Measurements from ENCODE around the gene WDR83.
"Not testable (repeated sequence)": the region's sequence is repeated elsewhere in the genome, so short reads cannot be mapped to it uniquely, and the experiment has no call there.

The WDR83 gene, protein sequence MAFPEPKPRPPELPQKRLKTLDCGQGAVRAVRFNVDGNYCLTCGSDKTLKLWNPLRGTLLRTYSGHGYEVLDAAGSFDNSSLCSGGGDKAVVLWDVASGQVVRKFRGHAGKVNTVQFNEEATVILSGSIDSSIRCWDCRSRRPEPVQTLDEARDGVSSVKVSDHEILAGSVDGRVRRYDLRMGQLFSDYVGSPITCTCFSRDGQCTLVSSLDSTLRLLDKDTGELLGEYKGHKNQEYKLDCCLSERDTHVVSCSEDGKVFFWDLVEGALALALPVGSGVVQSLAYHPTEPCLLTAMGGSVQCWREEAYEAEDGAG

GRCh38 chr19:12666265-12667048 is at the start of gene WDR83, which contains the start of gene MAN2B1:
Gene WDR83 (plus strand): TSS chr19:12666807. CDS start chr19:12669791, 2,984 bp downstream.
Gene MAN2B1 (minus strand): TSS chr19:12666742. CDS start chr19:12666701, 41 bp downstream.
- DNase-seq: peak; percentile 59 to 63

DNA sequence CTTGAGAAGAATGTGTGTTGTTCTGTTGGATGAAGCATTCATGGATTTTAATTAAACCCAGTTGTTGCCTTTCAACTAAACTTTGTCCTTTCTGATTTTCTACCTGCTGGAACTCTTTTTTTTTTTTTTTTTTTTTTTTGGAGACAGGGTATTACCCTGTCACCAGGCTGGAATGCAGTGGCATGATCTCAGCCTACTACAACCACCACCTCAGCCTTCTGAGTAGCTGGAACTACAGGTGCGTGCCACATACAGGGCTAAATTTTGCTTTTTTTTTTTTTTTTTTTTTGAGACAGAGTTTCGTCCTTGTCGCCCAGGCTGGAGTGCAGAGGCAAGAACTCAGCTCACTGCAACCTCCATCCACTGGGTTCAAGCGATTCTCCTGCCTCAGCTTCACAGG is 49.0 kb upstream of the WDR83 start:
- no peak for DNase-seq

DNA sequence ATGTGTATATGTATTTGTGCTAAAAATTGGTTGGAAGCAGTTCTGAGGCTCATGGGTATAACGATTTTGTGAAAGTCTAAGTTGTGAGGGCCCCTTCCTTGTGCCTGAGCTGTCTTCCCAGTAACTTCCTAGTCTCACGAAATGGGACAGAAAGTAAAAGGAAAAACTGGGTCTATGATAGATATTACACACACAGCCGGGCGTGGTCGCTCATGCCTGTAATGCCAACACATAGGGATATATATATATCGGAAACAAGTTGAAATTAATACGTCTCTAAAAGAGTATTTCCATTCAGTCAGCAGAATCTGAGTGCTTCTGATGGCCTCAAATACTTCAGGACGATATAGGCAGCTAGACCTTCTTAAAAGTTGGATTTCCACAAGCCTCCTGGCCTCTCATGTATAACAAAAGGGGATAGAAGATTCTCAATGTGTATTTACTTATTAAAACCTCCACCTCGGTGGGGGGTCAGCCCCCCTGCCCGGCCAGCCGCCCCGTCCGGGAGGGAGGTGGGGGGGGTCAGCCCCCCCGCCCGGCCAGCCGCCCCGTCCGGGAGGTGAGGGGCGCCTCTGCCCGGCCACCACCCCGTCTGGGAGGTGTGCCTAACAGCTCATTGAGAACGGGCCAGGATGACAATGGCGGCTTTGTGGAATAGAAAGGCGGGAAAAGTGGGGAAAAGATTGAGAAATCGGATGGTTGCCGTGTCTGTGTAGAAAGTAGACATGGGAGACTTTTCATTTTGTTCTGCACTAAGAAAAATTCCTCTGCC is 45.2 kb upstream of the WDR83 start:
- DNase-seq: not testable (repeated sequence)

DNA sequence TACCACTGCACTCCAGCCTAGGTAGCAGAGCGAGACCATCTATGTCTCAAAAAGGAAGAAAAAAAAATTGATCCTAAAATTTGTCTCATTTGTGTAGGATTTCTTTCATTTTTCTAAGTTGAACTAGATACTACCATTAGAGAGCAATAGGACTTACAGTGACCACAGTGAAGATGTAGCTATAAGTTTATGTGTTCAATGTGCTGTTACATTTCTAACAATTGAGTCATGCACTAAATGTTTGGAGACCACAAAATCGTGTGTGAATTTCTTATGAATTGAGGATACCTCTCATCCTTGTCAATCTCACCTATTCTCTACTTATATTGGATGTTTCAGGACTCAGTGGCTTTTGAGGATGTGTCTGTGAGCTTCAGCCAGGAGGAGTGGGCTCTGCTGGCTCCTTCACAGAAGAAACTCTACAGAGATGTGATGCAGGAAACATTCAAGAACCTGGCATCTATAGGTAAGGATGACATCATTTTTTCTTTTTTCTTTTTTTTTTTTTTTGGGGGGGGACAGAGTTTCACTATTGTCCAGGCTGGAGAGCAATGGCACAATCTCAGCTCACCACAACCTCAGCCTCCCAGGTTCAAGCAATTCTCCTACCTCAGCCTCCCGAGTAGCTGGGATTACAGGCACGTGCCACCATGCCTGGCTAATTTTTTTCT is 43.1 kb upstream of the WDR83 start:
- DNase-seq: no peak

GRCh38 chr19:12626958-12627357 is 39.6 kb upstream of the WDR83 start:
- no peak for DNase-seq

DNA sequence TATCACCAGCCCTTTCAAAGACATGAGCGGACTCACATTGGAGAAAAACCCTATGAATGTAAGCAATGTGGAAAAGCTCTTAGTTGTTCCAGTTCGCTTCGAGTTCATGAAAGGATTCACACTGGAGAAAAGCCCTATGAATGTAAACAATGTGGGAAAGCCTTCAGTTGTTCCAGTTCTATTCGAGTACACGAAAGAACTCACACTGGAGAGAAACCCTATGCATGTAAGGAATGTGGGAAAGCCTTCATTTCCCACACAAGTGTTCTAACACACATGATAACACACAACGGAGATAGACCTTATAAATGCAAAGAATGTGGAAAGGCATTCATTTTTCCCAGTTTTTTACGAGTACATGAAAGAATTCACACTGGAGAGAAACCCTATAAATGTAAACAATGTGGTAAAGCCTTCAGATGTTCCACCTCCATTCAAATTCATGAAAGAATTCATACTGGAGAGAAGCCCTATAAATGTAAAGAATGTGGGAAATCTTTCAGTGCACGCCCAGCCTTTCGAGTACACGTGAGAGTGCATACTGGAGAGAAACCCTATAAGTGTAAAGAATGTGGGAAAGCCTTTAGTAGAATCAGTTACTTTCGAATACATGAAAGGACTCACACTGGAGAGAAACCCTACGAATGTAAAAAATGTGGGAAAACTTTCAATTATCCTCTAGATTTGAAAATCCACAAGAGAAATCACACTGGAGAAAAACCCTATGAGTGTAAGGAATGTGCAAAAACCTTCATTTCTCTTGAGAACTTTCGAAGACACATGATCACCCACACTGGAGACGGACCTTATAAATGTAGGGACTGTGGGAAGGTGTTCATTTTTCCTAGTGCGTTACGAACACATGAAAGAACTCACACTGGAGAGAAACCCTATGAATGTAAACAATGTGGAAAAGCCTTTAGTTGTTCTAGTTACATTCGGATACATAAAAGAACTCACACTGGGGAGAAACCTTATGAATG is 38.3 kb upstream of the WDR83 start:
- DNase-seq: no peak

GRCh38 chr19:12629215-12629614 is 37.4 kb upstream of the WDR83 start:
- DNase-seq: no peak

GRCh38 chr19:12636631-12637030 is 30.0 kb upstream of the WDR83 start:
- DNase-seq: no peak

DNA sequence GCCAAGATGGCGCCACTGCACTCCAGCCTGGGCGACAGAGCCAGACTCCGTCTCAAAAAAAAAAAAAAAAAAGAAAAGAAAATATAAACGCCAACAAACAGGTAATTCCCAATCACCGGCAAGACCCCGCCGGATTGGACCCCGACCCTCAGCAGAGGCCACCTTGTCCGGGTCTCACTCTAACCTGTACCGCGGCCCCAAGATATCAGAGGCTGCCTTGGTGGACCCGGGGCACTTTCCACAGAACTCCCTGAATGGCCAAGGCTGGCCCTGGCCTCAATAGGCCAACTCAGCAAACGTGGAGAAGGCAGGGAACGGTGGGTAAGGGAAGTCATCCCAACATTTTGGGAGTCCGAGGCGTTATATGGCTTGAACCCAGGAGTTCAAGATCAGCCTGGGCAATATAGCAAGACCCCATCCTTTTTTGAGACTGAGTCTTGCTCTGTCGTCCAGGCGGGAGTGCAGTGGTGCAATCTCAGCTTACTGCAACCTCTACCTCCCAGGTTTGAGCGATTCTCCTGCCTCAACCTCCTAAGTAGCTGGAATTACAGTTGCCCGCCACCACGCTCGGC is 27.9 kb upstream of the WDR83 start:
- DNase-seq: no peak

- peak; percentile 30 to 37 for DNase-seq
Measured at GRCh38 chr19:12639901-12640613, 26.6 kb upstream of the WDR83 start.

GRCh38 chr19:12641456-12641855 is 25.2 kb upstream of the WDR83 start:
- no peak for DNase-seq

DNA sequence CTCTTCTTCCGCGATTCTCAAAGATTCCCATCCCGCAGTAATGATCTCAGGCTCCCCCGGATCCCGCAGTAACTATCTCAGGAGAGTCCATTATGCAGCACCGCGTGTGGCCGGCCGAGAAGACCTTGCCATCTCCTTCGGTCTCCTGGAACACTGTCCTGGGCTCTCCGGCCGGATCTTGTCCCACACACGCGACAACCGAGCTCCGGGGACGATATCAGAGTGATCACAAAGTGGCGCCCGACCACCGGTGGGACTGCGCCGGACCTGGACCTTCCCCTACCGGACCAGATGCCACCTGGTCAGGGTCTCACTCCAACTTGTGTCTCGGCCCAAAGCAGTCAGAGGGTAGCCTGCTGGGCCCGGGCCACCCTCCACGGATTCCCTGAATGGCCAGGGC is 24.1 kb upstream of the WDR83 start:
- no peak for DNase-seq

- DNase-seq: not testable (repeated sequence)
Measured at GRCh38 chr19:12643716-12644115, 22.9 kb upstream of the WDR83 start.

GRCh38 chr19:12646551-12646950 is 20.1 kb upstream of the WDR83 start:
- DNase-seq: no peak

- no peak for DNase-seq
Measured at GRCh38 chr19:12647047-12647446, 19.6 kb upstream of the WDR83 start.

DNA sequence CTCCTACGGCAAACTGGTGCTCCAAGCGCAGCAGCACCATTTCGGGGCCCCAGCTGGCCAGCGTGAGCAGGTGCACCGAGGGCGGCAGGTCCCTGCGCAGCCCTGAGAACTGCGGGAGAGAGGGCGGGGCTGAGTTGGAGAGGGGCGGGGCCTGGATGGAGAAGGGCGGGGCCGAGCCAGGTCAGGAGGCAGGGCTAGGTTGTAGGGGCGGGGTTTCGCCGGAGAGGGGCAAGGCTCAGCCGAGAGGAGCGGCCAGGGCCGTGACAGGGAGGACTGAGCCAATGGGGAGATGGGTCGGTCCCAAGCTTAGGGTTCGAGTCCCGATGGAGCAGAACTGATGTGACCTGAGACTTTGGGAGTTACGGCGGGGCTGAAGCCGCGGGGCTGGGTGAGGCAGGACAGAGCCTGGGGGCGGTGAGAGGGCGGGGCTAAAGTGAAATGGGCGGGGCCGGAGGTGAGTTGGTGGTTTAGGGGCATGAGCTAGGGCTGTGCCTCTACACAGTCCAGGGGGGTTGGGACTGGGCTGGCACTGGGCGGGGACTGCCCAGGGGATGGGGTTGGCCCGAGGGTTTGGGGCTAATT is 19.0 kb upstream of the WDR83 start:
- DNase-seq: no peak

- no peak for DNase-seq
Measured at GRCh38 chr19:12648088-12648487, 18.5 kb upstream of the WDR83 start.

DNA sequence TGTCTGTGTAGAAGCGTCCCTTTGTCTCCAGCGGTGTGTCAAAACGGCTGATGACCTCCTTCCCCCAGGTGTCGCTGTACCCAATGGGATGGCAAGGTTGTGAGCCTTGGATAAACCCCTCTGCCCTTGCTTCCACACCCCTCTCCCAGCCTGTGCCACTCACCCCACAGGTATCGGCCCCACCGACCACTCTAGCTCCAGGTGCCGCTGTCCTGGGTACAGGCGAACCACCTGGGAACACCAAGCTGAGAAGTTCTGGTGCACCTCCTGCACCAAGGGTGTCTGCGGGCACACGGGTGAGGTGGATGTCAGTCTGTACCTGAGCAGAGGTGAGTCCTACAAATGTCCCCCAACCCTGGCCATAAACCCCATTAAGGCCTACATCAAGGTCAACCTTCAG is 16.7 kb upstream of the WDR83 start:
- DNase-seq: no peak

DNA sequence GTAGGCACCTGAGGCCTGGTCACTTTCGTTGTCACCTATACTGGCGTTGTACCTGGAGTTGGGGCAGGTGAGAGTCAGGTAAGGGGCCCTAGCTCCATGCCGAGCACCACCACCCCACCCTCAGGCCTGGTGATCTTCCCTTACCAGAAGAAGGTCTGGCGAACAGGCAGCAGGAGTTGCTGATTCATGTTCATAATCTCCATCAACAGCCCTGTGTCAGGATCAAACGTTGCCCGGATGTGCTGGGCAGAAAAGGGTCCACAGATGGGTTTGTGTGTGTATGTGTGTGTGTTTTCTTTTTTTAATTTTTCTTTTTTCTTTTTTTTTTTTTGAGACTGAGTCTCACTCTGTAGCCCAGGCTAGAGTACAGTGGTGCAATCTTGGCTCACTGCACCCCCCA is 14.4 kb upstream of the WDR83 start:
- DNase-seq: no peak

- no peak for DNase-seq
Measured at GRCh38 chr19:12655546-12655945, 11.1 kb upstream of the WDR83 start.

Data from NCI-H1930 (cell line).